GM18873 (cell line): ENCODE data around the gene NTM.
"Not testable (repeated sequence)": the region's sequence is repeated elsewhere in the genome, so short reads cannot be mapped to it uniquely, and the experiment has no call there.

ENCODE experiments used
- ATAC-seq: cut with Tn5 transposase; IDR thresholded peaks from one replicate; pipeline ENCODE4 v1.9.1; 2021; ENCODE audit warnings: mild to moderate bottlenecking, moderate library complexity, moderate number of reproducible peaks; ENCODE audit not compliant: unreplicated experiment, low FRiP score

Gene NTM

GRCh38 chr11:131370090-131370751 is at the start of gene NTM:
TSS of gene NTM (plus strand) at chr11:131370615.
- no peak for ATAC-seq

- no peak for ATAC-seq
Observed at GRCh38 chr11:131324921-131325570, 45.4 kb upstream of the NTM start.

DNA sequence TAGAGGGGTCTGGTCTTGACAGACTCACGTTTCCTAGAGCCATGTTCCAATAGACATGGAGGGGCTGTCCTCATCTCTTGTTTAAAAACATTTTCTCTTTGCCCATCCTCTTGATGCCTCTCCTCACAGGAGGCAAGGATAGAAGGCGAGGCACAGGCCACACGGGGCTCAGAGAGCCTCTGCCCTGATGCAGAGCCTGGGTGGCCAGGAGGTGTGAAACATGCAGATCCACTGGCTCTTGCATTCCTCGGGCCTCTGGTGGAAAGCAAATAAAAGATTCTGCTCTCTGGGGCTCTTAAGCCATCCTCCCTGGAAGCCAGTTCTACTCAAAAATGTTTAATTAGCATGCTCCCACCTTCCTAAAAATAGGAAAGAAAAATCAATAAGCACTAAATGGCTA is 43.6 kb upstream of the NTM start:
- ATAC-seq: no peak

GRCh38 chr11:131327421-131327820 is 43.0 kb upstream of the NTM start:
- ATAC-seq: no peak

DNA sequence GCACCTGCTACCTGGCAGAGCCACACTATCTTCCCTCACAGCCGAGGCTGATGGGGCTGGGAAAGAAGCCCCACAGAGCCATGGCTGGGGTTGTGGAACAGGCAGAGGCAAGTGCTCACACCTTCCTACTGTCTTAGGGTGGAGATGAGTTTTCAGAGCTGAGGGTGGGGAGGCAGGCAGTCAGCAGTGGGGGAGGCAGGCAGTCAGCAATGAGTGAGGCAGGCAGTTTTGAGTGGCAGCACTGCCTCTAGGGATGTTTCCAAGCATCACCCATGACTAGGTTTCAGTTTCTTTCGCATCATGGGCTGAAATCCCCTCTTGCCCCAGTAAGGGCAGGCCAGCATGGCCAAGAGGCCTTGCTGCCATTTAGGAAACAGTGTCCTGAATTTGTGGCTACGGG is 41.6 kb upstream of the NTM start:
- ATAC-seq: no peak

- no peak for ATAC-seq
Observed at GRCh38 chr11:131331010-131331409, 39.4 kb upstream of the NTM start.

DNA sequence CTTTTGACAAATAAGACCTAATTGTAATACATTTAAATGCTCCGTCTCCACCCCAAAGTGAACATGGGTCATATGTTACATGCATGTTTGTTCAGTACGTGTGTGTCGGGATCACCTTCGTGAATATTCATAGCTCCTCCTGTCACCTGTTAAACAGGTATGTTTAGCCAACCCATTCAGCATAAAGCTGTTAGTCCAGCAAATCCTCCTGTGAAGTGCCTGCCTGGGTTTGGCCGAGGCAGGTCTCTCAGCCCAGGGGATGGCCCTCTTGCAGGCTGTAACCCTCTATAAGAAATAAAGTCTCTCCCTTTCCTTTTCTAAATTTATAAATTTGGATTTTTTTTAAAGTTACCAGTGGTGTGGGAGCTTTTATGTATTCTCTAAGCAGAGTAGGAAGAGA is 38.9 kb upstream of the NTM start:
- no peak for ATAC-seq

GRCh38 chr11:131334601-131335000 is 35.8 kb upstream of the NTM start:
- ATAC-seq: no peak

DNA sequence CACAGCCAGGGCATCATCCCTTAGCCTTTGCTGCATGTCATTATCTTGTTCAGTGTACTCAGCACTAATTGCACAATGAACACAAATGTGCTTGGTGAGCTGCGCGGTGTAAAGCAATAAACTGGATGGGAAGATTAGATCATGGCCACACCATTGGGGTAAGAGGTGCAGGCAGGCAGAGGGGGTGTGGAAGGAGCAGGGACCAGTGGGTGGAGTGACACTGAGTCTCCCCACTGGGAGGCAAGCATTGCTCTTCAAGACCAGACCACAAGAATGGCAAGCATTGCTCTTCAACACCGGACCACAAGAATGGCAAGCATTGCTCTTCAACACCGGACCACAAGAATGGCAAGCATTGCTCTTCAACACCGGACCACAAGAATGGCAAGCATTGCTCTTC is 28.5 kb upstream of the NTM start:
- ATAC-seq: not testable (repeated sequence)

GRCh38 chr11:131342442-131342841 is 28.0 kb upstream of the NTM start:
- ATAC-seq: not testable (repeated sequence)

DNA sequence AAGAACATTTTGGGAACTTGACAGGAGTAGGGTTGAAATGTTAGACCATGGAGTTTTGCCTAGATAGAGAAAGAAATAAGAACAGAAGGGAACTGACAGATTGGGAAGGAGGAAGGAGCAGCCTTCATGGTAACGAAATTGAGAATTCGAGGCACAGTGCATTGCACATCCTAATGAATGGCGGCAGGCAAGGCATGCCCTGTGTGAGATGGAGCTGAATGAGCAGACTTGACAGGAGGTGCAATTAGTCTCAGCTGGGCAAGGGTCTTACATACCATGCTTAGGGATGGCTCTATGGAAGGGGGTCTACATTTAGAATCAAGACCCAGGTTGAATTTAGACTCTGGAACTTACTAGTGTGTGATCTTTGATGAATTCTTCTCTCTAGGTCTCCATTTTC is 25.0 kb upstream of the NTM start:
- no peak for ATAC-seq

- no peak for ATAC-seq
Observed at GRCh38 chr11:131349368-131350086, 20.9 kb upstream of the NTM start.

DNA sequence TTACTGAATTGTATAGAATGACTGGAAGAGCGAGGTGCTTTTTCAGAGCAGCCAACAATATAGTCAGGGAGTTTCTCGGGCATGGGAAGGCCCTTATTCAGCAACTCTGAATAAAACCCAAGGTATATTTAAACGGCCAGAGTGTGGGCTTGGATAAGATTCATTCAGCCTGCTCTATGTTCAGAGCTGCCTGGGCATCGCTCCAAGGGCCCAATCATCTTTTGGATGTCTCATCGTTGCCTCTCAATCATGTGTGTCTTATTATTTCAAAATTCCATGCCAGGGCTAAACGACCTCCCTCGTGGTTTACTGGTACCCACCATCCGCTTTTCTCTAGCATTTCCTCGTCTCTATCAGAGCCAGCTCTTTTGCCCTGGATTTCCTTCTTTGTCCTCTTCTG is 19.5 kb upstream of the NTM start:
- no peak for ATAC-seq

DNA sequence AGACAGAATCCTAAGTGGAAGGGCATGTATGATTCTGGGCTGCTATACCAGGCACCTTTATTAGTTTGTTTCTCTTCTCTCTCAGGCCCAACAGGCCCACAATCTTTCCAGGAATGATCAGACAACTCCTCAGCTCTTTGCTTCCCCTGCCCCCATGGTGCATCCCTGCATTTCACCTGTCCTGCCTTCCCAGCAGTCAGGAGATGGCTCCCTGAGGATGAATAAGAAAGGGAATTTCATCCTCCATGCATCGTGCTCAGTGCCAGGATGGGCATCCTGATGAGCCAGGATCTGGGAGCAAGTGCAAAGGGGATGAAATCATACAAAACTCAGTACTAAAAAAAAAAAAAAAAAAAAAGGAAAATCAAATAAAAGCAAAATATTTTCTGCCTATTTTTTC is 18.6 kb upstream of the NTM start:
- no peak for ATAC-seq

DNA sequence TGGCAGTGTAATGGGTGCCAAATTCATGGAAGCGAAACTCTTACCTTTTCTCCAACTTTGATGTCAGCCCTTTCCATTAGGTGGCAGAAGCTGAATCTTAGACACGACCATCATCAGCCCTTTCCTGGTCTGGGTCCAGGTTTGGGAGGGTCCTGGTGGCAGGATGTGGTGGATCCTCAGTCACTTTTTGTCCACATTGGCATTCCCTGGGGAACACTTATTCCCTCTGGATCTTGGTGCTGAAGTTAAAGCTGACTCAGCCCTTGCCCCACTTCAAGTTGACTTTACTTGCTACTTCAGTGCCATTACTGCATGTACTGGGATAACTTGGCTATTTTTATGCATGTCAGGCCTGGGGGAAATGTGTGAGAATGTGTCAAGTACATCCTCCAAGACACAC is 16.6 kb upstream of the NTM start:
- ATAC-seq: no peak

- ATAC-seq: no peak
Observed at GRCh38 chr11:131354251-131354701, 16.1 kb upstream of the NTM start.

DNA sequence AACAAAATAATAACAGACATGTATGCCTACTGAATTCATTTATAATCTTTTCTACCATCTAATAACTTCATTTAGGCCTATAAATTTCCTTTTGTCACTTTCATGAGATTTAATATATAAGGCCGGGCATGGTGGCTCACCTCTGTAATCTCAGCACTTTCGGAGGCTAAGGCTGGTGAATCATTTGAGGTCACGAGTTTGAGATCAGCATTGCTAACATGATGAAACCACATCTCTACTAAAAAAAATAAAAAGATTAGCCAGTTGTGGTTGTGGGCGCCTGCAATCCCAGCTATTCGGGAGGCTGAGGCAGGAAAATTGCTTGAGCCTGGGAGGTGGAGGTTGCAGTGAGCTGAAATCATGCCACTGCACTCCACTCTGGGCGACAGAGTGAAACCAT is 14.2 kb upstream of the NTM start:
- ATAC-seq: no peak

- ATAC-seq: no peak
Observed at GRCh38 chr11:131365329-131365930, 5.0 kb upstream of the NTM start.

- ATAC-seq: no peak
Observed at GRCh38 chr11:131370901-131371790, 731 bp downstream of the NTM start.

DNA sequence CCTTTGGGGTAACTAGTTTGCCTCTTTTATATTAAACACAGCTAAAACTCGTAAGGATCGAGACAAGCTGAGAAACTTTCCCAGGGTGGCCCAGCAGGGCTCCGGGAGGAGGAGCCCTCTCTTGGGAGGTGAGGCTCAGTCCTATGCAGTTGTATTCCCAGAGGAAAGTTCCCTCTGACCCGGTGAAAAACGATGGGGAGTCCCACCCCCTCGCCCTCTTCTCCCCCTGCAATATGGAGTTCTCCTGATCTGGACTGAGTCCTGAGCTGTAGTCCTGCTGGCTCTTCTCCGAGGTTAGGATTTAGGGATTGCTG is 1.3 kb downstream of the NTM start:
- no peak for ATAC-seq
